HG02642 (cell line): Measurements from ENCODE around the gene FBXL16.

Experiments used
- ATAC-seq: cut with Tn5 transposase; IDR thresholded peaks from one replicate; pipeline ENCODE4 v1.9.1; 2021; ENCODE audit warnings: mild to moderate bottlenecking; ENCODE audit not compliant: unreplicated experiment, poor library complexity

FBXL16 gene

DNA sequence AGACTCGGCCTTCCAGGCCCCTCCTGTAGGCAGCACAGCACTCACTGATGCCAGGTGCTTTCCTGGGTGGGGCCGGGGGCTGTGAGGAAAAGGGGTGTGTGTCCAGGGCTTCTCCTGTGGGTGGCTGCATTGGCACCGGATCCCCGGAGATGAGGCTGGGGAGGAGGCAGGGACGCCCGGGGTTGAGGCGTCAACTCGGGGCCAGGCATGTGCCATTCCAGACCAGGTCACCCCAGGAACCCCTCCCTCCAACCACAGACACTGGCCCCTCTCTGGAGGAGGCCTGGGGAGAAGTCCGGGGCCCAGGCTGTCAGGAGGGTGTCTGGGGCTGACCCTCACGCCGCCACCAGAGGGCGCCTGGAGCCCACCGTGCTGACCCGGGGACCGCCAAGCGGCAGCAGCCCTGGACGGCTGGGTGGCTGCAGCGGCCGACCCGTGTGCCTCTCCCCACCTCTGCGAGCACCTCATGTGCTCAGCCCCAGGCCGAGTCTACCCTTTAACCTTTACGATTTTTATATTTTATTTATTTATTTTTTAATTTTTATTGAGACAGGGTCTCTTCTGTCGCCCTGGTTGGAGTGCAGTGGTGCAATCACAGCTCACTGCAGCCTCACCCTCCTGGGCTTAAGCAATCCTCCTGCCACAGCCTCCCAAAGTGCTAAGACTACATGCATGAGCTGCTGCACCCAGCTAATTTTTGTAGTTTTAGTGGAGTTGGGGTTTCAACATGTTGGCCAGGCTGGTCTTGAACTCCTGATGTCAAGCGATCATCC is 6.1 kb upstream of the FBXL16 start:
- no peak for ATAC-seq

DNA sequence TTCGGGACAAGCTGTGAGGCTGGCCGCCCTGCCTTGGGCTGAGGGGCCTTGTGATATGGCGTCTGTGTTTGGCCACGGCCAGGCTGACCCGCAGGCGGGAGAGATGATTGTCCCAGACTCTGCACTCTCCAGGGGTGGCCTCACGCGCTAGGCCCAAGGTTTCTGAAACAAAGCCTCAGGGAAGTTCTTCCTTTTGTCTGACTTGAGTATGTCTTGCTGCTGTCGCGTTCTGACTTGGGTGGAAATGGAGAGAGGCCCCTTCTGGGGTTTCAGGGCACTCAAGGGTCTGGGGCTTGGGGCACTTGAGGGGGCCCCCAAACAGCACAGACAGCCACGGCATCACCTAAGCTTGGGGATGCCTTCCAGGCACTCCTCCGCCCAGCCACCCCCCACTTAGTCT is 5.5 kb upstream of the FBXL16 start:
- no peak for ATAC-seq

DNA sequence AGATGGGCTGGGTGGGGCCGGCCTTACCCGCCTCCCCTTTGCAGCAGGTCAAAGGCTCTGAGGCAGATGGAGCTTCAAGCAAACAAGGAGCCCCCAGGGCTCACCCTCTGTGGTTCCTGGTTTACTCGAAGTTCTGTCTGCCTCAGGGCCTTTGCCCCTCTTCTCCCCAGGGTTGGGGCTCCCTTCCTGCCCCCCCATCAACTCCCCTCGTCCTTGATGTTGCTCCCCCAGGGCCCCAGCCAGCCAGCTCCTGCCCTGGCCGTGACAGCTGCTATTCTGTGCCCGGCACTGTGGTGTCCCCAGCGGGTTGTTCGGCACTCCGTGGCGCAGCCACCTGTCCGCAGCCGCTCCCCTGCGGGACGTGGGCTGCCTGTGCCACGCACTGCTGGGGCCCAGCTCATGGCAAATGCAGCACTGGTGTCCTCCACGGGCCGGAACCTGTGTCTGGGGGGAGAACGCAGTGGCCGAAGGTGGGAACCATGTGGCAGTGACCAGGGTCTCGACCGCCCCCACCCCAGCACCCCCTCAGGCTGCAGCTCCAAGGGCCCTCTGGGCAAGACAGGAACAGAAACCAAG is 5.0 kb upstream of the FBXL16 start:
- no peak for ATAC-seq

DNA sequence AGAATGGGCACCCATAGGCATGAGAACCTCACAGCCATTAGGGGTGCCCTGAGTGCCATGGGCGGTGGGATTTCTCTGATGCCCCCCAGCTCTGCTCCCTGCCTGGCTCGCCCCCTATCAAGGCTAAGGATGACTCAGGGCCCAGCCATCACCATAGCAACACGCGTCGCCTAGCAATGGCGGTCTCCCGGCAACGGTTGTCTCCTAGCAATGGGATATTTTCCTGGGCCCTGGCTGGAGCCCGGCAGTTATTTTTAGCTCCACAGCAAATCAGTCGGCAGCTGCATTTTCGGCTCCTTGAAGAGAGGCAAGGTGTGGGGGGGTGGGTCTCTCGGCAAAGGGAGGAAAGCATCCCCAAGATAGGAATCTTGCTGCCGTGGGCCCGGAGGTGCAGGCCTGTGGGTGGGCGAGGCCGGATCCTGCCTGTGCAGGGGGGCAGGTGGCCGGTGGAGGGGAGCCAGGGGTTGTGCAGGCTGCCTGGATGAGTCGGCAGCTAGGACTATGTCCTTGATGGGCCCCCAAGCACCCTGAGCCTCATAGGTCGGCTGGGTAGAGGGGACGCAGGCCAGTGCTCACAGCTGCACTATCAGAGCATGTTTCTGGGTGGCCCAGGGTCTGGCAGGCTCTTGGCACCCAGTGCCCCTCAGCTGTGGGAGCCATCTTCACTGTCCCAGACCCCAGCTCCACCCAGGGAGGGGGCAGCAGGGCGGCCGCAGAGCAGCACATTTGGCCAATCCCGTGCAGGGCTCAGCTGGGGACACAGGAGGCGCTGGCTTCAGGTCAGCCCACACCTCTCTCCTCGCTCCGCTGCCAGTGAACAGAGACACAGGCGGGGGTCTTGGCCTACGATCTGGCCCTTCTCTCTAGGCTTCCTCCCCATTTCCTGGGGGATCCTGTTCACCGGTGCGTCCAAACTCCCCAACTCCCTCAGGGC is 4.2 kb upstream of the FBXL16 start:
- no peak for ATAC-seq

DNA sequence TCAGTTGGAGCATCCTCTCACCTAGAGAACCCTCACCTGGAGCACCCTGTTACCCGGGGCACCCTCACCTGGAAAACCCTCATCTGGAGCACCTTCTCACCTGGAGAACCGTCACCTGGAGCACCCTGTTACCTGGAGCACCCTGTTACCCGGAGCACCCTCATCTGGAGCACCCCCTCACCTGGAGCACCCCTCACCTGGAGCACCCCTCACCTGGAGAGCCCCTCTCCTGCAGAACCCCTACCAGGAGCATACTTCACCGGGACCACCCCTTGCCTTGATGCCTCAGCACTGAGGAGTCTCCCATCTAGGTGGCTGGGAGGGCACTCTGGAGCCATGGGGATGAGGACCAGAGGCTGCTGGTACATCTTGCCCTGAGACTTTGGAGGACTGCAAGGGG is 3.4 kb upstream of the FBXL16 start:
- ATAC-seq: no peak

DNA sequence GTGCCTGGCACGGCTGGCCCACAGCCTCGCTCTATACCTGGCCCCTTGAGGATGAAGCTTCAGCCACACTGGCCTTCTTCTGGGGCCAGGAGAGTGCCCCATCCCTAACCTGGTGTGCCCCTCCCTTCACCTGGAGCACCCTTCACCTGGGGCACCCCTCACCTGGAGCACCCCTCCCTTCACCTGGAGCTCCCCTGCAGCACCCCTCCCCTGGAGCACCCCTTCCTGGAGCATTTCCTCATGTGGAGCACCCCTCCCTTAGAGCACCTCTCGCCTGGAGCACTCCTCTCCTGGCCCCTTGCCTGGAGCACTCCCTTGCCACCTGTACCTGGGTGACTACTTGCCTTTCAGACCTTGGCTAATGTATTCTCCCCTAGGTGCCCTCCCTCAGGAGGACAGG is 2.4 kb upstream of the FBXL16 start:
- no peak for ATAC-seq

DNA sequence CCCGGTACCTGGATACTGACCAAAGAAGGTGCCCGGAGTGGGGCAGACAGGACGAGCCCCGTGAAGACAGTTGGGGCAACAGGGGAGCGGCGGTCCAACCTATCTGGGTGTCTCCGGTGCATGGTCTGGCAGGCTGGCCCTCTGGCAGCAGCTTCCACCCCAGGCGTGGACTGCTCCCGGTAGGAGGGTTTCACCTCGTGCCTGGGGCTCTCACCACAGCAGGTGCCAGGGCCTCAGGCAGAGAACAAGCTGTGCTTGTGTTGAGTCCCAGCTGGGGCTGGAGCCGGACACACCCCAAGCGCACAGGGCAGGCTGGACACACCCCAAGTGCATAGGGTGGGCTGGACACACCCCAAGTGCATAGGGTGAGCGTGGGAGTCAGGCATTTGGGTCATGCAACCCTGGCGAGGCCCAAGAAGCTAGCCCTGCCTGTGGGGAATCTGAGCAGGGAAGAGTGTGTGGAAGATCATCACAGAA is 1.5 kb upstream of the FBXL16 start:
- ATAC-seq: no peak

DNA sequence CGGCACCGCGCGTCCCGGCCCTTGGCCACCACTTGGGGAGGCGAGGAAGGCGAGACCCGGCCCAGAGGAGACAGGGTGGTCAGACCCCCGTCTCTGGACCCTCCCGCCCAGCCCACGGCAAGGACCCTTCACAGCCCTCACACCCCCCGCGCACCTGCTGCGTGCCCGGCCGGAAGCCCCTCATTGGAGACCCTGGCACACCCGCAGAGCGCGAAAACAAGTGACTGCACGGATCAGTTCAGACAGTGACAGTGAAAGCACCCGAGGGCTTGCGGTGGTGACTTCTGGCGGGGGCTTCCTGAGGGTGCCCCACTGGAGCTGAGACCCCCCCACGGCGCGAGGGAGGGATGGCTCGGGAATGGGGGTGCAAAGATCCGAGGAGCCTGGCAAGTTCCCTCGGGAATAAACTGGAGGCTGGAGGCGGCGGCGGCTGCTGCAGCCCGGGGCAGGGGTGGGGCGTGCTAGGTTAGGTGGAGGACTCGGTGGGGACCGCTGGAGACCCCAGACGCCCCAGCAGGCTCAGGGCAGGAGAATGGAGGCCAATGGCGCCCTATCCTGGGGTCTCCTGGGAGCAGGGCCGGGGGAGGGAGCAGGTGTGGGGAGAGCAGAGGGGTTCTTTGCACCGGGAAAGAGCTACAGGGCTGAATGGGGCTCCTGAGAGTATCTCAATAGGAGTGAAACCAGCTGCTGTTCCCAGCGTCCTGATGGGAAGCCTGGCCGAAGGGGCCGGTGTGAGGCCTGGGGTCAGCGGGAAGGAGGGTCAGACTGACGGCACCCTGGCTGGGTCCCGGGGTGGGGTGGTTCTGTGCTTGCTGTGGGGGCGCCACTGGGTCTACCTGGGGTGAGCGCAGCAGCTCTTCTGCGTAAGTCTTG is 824 bp upstream of the FBXL16 start:
- ATAC-seq: no peak

DNA sequence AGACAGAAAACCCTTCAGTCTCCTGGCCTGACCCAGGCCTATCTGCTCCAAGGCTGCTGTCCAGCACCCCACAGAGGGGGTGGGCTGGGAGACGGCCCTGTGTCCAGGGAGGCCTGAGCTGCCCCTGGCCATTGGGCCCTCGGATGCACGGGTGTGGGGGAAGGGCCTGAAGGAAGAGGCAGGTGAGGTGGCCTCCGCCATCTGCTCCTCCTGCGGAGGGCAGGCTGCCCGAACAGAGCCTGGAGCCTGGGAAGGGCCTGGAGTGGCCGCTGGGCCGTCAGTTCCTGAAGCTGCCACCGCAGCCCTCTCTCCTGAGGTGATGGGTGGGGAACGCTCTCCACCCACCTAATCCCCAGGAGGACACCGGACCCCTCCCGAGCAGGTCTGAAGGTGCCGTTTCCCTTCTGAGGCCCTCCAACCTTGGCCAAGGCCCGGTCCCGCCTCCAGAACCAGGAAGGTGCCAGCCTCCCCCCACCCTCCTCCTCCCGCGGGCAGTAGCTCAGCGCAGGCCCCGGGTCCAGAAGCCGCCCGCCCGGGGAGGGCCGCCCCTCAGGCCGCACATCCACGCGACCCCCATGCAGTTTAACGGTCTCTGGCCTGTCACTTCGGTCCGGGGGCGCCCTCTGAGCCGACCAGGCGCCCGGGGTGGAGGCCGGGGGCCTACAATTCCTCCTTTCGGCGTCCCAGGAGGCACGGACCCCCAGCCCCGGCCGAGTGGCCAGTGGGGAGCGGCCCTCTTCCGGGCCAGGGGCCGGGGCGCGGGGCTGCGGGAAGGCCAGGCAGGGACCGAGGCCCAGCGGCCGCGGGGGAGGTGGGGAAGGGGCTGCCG is 835 bp downstream of the FBXL16 start:
- no peak for ATAC-seq

DNA sequence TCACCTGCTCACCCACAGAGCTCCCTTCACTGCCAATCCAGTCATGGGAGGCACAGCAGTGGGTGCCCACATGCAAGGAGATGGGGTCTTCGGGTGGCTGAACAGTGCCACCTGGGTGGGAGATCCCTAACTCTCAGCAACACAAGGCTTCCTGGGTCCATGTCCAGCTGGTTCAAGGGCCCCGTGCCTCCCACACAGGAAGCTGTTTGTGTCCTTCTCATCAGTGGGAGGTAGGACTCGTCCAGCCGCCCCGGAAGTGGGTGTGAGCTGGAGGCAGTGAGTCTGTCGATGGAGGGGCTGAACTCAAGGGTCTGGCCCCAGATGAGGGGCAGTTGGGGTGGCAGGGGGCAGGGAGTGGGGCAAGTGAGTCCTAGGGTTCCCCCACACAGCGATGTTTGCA is 1.6 kb downstream of the FBXL16 start:
- ATAC-seq: no peak

DNA sequence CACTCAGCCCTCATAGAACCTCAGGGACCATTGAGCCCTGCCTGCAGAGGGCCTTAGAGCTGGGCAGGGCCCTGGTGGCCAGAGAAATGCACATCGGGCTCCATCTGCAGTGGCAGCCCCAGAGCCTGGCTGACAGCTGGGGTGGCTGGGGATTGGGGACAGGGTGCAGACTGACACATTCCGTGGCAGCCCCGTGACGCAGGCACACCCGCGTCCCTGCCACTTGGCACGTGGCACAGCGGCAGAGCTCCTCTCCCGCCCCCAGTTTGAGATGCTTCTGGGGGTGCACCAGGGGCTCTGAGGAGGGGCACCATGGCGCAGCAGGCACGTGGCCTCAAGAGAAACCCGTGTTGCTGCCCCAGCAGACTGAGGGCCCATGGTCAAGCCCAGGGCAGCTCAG is 2.2 kb downstream of the FBXL16 start:
- ATAC-seq: no peak

DNA sequence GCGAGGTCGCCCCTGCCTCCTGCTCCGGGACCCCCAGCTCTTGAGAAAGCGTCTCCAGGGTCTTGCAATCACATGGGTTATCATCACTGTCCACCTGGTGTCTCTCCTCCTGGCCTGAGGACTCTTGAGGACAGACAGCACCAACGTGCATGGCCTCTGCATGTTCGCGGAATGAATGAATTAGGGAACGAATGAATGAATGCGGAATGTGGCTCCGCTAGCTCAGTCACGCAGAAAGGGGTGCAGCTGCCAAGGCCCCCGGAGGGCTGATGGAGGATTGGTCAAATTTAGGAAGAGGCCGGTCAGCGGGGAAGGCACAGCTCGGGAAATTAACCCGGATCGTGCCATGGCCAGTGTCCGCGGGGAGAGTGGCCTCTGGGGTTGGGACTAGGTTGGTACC is 3.3 kb downstream of the FBXL16 start:
- no peak for ATAC-seq

DNA sequence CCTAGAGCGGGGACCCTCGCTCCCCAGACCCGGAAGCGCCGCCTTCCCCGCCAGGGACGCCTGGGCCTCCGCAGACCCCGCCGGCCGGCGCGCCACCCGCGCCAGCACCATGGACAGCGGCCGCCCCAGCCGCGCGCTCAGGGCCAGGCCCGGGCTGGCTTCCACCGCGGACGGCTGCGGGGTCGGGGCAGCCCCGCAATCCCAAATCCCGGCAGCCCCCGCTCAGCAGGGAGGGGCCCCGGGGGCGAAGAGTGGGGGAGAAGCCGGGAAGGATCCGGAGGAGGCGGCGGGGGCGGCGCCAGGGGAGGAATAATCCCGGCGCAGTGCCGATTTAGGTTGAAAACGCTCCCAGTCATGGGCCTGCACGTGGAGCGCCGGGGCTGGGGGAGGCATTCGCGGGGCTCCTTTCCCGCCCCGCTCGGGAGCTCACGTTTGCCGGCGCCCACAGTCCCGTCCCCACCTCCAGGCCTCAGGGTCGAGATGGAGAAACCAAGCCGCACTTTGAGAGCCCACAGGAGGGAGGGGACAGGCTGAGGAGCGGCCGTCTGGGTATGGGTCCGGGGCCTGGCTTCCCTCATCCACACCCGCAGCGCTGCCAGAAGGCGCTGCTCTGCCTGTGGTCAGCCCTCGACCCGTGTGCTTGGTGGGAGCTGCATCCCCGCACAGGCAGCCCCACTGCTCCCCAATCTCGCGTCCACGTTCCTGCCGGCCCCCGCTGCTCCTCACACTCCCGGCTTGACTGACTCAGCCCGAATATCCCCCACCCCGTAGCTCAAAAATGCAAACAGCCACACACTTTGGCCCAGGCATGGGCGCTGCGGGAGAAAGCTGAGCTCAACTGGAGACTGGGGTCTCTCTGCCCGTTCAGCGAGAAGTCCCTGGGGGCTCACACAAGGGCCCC is 4.7 kb downstream of the FBXL16 start:
- no peak for ATAC-seq

DNA sequence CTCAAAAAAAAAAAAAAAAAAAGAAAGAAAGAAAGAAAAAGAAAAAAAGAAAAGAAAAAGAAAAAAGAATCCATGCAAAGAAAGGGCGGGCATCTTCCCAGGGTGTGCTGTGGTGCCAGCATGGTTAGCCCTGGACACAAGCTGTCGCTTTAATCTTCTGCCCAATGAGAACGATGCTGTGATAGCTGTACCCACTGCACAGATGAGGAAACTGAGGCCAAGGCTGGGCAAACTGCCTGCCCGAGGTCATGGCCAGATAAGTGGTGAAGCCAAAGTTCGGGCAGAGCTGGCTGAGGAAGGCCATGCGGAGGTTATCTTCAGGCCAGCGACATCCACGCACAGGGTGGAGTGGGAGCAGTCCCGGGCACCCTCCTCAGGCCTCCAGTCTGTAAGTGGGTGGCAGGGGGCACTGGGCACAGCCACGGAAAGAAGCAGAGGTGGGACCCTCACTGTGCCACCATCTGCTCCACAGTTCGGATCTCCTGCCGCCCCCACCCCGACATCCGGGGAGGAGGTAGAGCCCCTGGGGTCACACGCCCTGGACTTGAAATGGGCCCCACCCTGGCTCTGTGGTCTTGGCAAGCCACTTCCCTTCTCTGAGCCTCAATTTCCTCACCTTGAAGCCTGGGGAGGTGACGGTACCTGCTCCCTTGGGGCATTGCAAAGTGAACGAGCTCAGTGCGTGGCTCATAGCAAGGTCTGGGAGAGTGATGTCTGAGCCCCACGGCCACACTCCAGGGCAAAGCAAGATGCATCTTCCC is 6.5 kb downstream of the FBXL16 start:
- no peak for ATAC-seq

DNA sequence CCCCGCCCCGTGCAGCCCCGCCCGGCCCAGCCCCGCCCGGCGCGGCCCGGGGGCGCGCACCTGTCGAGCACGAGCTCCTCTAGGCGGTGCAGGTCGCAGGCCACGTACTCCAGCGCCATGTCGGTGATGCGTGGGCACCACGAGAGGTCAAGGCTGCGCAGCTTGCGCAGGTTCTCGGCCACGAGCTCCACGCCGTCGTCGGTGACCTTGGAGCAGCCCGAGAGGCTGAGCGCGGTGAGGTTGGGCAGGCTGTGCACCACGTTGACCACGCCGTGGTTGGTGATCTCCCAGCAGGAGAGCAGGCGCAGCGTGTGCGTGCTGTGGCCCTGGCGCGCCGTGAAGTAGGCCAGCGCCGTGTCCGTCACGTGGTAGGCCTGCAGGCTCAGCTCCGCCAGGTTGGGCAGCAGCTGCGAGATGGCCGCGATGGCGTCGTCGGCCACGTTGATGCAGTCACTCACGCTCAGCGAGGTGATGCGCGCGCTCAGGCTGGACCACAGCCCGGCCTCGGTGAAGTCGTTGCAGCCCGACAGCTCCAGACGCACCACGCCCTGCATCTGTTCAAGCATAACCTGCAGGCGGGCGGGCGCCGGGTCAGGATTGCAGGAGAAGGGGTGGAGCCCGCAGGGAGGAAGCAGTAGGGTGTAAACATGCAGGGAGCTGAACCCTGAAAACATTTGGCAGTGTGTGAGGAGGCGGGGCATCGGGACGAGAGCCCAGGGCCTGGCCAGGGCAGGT is 10.1 kb downstream of the FBXL16 start:
- ATAC-seq: no peak

DNA sequence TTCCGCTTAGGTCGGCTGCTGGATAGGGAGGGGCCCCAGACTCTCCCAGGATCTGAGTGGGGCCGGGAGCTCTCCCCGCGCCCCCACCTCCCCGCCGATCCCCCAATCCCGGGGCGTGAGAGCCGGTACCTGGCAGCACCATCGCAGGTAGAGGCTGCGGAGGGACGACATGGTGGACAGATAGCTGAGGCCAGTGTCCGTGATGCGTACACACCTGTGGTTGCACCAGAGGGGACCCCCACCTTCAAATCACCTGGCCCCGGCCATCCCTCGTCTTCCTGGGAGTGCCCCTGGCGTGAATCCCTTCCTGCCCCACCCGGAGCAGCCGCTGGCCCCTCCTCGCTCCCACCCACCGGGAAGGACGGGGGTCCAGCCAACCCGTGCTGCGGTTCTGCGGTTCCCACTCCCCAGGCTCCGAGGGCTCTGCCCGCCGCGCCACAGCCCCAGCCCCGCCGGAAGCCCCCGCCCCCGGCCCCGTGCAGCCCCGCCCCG is 10.7 kb downstream of the FBXL16 start:
- no peak for ATAC-seq
